Effector memory CD4-positive, alpha-beta T cell (primary cell): ENCODE data around the gene DNAL1.
A peak's percentile ranks its signal among the peaks of the same experiment; 100 is the strongest.

ENCODE experiments used
- DNase-seq, 3 donors: peaks; one replicate each; pipeline ENCODE4 v3.0.0-alpha.2; 2020
- H3K27ac ChIP-seq: 2 replicates; pipeline ENCODE4 v1.7.0; 2013; ENCODE audit warnings: mild to moderate bottlenecking, low read length, moderate library complexity; ENCODE audit not compliant: insufficient read depth, poor library complexity, severe bottlenecking
- H3K27me3 ChIP-seq: replicated peaks from 2 replicates; pipeline ENCODE4 v1.7.0; 2013; ENCODE audit warnings: mild to moderate bottlenecking, low read length; ENCODE audit not compliant: insufficient read depth, control insufficient read depth, poor library complexity, severe bottlenecking
- H3K36me3 ChIP-seq: 2 replicates; pipeline ENCODE4 v1.7.0; 2013; ENCODE audit warnings: mild to moderate bottlenecking, low read length, moderate library complexity; ENCODE audit not compliant: control insufficient read depth, insufficient read depth
- H3K4me1 ChIP-seq: 2 replicates; pipeline ENCODE4 v1.7.0; 2013; ENCODE audit warnings: low read length, mild to moderate bottlenecking; ENCODE audit not compliant: control insufficient read depth, insufficient read depth, poor library complexity, severe bottlenecking
- H3K4me3 ChIP-seq: 2 replicates; pipeline ENCODE4 v1.7.0; 2013; ENCODE audit warnings: low read length, low read depth, mild to moderate bottlenecking; ENCODE audit not compliant: insufficient read depth, poor library complexity, severe bottlenecking
- H3K9me3 ChIP-seq: 2 replicates; pipeline ENCODE4 v1.7.0; 2013; ENCODE audit warnings: mild to moderate bottlenecking, low read length, moderate library complexity; ENCODE audit not compliant: control insufficient read depth
- total RNA-seq, 3 donors: gene quantifications; one replicate each; lab custom pipeline; 2026; lab: John Stamatoyannopoulos, UW

Gene DNAL1, protein sequence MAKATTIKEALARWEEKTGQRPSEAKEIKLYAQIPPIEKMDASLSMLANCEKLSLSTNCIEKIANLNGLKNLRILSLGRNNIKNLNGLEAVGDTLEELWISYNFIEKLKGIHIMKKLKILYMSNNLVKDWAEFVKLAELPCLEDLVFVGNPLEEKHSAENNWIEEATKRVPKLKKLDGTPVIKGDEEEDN
- total RNA-seq, result 8.1 to 11.4 (median 8.1) reads per million in 3 donors

DNA sequence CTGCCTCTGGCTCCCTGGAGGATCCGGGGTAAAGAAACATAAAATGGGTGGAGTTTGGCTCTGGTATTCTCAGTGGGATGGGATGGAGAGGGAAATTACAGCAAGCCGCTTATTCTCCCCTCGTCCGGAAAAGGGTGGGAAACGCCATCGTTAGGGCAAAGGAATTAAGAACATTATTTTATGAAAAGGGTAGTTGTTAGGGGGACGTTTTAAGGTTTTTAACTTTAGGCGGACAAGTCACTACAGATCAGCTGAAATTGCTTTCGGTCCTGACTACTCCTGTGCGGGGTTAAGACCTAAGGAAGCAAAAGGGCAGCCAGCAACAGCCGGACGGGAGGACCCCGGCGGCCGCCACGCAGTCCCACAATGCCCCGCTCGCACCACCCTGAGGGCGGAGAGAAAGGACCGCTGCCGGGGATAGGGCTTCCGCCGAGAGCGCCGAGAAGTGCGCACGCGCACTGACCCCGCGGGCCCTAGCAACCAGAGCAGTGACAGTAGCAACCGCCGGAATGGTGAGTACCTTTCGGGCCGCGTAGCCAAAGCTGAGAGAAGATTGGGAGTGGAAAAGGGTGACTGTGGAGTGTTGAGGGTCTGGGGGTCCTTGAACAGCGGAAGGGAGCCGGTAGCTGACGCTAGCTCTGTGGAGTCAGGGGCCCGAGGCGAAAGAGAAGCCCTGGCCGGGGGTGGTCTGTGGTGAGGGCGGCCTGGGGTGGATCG is at the start of gene DNAL1:
Gene DNAL1, plus strand, starts transcription at position 456 of the 717 bp plus-strand sequence. Its CDS starts 54 bp downstream, at position 510.
- H3K9me3 ChIP-seq, result no peaks in the 10 kb centered on the region
- H3K4me1 ChIP-seq, result peaks cover 5% of the 10 kb centered on the region
- H3K36me3 ChIP-seq, result no peaks in the 10 kb centered on the region
- DNase-seq, result peak; percentile 81 to 85 (median 82)
- no peaks in the 10 kb centered on the region for H3K27me3 ChIP-seq
- peak within 1 kb of the TSS; percentile 86 for H3K4me3 ChIP-seq
- H3K27ac ChIP-seq, result peak within 1 kb of the TSS; percentile 79

DNA sequence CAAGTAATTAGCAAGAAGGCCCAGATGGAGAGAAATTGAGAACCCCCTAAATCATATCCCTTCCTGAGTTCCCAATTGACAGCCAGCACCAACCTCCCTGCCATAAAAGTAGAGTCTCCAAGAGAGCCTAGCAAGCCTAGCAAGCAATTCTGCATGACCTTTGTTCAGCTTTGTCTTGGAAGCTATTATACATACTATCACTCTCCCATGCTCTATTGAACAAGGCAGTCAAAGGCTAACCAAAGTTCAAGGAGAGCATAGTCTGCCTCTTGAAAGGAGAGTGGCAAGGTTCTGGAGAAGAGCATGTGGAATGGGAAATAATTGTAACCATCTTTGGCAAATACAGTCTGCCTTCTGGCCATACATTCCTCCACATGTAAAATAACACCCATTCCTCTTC is 45.3 kb upstream of the DNAL1 start:
- no peaks in the 10 kb centered on the region for H3K27me3 ChIP-seq
- no peaks in the 10 kb centered on the region for H3K9me3 ChIP-seq
- no peak for DNase-seq
- no peaks in the 10 kb centered on the region for H3K4me1 ChIP-seq
- H3K4me3 ChIP-seq, result no peak overlapping the region
- H3K27ac ChIP-seq, result no peak overlapping the region
- H3K36me3 ChIP-seq, result no peaks in the 10 kb centered on the region

DNA sequence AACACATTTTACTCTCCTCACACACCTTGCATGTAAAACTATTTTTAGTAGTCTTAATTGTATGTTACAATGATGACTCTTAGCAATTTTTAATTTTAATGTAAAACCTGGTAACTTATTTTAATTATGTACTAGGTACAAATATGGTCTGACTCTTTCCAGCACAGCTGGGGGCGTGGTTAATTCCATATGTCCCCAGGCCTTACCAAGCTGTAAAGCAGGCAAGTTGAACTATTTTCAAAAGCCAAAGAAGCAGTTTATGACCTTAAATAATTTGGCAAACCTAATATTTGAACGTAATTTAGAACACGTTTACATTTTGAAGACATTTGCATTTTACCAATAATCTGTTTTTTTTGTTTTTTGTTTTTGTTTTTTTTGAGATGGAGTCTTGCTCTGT is 41.8 kb upstream of the DNAL1 start:
- Histone ChIP-seq H3K27ac (no peak overlapping the region), H3K36me3 (no peaks in the 10 kb centered on the region), H3K27me3 (no peaks in the 10 kb centered on the region), H3K9me3 (no peaks in the 10 kb centered on the region), H3K4me3 (no peak overlapping the region), H3K4me1 (no peaks in the 10 kb centered on the region)
- no peak for DNase-seq

DNA sequence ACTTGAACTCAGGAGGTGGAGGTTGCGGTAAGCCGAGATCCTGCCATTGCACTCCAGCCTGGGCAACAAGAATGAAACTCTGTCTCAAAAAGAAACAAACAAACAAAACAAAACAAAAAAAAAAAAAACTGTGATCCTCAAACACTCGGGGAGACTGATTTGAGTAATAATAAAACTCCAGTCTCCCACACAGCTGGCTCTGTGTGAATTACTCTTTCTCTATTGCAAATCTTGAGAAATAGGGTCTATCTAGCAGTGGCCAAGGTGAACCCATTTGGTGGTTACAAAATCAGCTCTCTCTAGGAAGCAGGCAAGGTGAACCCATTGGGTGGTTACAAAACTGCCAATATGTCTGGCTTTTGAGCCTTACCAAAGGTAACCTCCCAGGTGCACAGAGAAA is 38.5 kb upstream of the DNAL1 start:
- Histone ChIP-seq H3K9me3 (no peaks in the 10 kb centered on the region), H3K4me1 (no peaks in the 10 kb centered on the region), H3K27ac (no peak overlapping the region), H3K27me3 (no peaks in the 10 kb centered on the region), H3K36me3 (no peaks in the 10 kb centered on the region), H3K4me3 (no peak overlapping the region)
- no peak for DNase-seq

DNA sequence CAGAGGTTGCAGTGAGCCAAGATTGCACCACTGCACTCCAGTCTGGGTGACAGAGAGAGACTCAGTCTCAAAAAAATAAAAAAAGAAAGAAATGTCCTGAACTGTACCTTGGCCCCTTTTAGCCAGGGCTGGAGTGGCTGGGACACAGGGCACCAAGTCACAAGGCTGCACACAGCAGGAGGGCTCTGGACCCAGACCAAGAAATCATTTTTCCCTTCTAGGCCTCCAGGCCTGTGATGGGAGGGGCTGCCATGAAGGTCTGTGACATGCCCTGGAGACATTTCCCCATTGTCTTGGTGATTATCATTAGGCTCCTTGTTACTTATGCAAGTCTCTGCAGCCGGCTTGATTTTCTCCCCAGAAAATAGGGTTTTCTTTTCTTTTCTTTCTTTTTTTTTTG is 37.5 kb upstream of the DNAL1 start:
- DNase-seq, result no peak
- H3K27me3 ChIP-seq, result no peaks in the 10 kb centered on the region
- no peaks in the 10 kb centered on the region for H3K9me3 ChIP-seq
- H3K4me1 ChIP-seq, result peaks cover 2% of the 10 kb centered on the region
- no peak overlapping the region for H3K4me3 ChIP-seq
- H3K27ac ChIP-seq, result no peak overlapping the region
- H3K36me3 ChIP-seq, result no peaks in the 10 kb centered on the region

DNA sequence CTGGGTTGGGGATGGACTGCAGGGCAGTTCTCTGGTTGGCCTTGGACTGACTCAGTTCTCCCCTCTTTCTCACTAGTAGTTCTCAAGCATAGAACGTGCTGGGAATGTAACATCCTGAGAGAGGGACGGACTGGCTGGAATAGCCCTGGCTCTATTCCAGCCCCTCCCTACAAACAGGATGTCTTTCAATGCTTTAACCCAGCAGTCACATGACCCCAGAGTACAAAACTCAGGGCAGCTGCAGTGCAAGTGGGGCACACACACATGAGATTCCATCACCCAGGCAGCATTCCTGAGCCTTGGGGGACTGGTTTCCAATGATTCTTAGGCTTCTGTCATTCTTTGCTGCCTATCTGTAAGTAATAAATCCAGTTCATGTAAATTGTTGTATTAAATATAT is 34.1 kb upstream of the DNAL1 start:
- H3K4me1 ChIP-seq, result peaks cover 3% of the 10 kb centered on the region
- H3K4me3 ChIP-seq, result no peak overlapping the region
- H3K36me3 ChIP-seq, result no peaks in the 10 kb centered on the region
- no peaks in the 10 kb centered on the region for H3K27me3 ChIP-seq
- no peak overlapping the region for H3K27ac ChIP-seq
- no peak for DNase-seq
- H3K9me3 ChIP-seq, result no peaks in the 10 kb centered on the region

DNA sequence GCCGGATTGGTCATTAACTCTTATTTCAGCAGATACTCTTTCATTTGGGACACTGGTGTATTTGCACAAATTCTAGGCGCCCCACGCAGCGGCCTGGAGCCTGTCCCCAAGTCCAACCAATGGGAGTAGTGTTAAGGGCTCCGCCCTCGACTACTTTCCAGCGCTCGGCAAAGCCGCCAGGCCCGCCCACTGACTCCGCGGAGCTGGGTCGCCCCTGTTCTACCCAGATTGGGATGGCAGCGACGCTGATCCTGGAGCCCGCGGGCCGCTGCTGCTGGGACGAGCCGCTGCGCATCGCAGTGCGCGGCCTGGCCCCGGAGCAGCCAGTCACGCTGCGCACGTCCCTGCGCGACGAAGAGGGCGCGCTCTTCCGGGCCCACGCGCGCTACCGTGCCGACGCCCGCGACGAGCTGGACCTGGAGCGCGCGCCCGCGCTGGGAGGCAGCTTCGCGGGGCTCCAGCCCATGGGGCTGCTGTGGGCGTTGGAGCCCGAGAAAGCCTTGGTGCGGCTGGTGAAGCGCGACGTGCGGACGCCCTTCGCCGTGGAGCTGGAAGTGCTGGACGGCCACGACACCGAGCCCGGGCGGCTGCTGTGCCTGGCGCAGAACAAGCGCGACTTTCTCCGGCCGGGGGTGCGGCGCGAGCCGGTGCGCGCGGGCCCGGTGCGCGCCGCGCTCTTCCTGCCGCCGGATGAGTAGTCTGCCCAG is 32.3 kb upstream of the DNAL1 start, which contains the start of gene ACOT6:
Gene ACOT6, plus strand, starts transcription at position 179 of the 707 bp plus-strand sequence. Its CDS starts 55 bp downstream, at position 234.
- H3K27ac ChIP-seq, result peak within 1 kb of the TSS; percentile 63
- DNase-seq, result peak; percentile 17 to 37 (median 29)
- no peaks in the 10 kb centered on the region for H3K27me3 ChIP-seq
- H3K4me1 ChIP-seq, result peaks cover 3% of the 10 kb centered on the region
- H3K9me3 ChIP-seq, result no peaks in the 10 kb centered on the region
- H3K36me3 ChIP-seq, result no peaks in the 10 kb centered on the region
- H3K4me3 ChIP-seq, result peak within 1 kb of the TSS; percentile 76

DNA sequence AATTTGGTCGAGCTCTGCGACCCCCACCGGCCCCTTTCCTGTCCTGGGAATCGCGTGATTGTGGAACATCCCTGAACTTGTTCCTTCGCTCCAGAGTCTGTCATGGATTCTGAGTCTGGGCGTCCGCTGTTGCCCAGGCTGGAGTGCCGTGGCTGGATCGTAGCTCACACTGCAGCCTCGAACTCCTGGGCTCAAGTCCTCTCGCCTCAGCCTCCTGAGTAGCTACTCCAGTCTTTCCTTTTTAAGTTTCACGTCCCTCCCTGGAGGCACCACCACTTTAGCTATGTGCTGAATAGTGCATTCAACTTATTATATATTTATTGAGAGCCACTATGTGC is 31.8 kb upstream of the DNAL1 start:
- DNase-seq, result no peak
- H3K27me3 ChIP-seq, result no peaks in the 10 kb centered on the region
- H3K4me3 ChIP-seq, result peak overlapping the region; percentile 76
- no peaks in the 10 kb centered on the region for H3K36me3 ChIP-seq
- no peaks in the 10 kb centered on the region for H3K9me3 ChIP-seq
- peaks cover 3% of the 10 kb centered on the region for H3K4me1 ChIP-seq
- peak overlapping the region; percentile 63 for H3K27ac ChIP-seq

DNA sequence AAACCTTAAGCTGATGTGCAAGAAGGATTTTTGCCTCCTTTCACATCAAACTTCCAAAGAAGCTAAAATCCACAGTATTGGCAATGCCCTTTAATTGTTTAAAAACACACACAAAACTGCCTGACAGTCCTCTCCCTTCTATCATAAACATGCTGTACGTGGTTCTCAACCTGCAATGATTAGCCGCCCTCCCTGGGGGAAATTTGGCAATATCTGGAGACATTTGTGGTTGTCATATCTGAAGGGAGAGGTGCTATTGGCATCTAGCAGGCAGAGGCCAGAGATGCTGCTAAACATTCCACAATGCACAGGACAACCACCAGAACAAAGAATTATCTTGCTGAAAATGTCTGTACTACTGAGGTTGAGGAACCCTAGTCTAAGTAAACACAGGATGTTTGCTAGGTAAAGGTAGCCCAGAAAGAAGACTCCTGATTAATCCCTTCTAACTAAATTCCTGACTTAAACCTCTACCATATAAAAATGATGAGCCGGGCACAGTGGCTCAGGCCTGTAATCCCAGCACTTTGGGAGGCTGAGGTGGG is 31.3 kb upstream of the DNAL1 start:
- H3K9me3 ChIP-seq, result no peaks in the 10 kb centered on the region
- peaks cover 3% of the 10 kb centered on the region for H3K4me1 ChIP-seq
- no peaks in the 10 kb centered on the region for H3K36me3 ChIP-seq
- H3K4me3 ChIP-seq, result no peak overlapping the region
- H3K27ac ChIP-seq, result no peak overlapping the region
- no peaks in the 10 kb centered on the region for H3K27me3 ChIP-seq
- DNase-seq, result no peak

DNA sequence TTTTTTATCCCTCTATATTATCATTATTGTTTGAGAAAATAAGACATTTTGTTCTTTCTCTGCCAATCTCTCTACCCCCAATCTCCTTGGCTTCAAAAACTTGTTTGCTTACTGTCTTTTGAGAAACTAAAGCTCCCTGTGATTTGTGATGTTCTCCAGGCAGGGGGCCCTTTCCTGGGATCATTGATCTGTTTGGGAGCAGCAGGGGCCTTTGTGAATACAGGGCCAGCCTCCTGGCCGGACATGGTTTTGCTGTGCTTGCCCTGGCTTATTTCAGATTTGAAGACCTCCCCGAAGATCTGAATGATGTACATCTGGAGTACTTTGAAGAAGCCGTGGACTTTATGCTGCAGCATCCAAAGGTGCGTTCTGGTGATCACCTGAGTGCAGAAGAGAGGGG is 28.0 kb upstream of the DNAL1 start:
- Histone ChIP-seq H3K27me3 (no peaks in the 10 kb centered on the region), H3K27ac (no peak overlapping the region), H3K4me1 (peaks cover 3% of the 10 kb centered on the region), H3K36me3 (no peaks in the 10 kb centered on the region), H3K4me3 (no peak overlapping the region), H3K9me3 (no peaks in the 10 kb centered on the region)
- DNase-seq, result no peak
